Transverse colon (tissue), 4 donors: ENCODE measurements around the gene HMCN1.

Experiments
- POLR2AphosphoS5 ChIP-seq, 3 donors: sonication (generic); formaldehyde crosslinking; IDR thresholded peaks; one replicate each; pipeline ENCODE4 v1.6.1; 2016; ENCODE audit warnings: antibody characterized with exemption in 3 of 3
- TF ChIP-seq, protein P1 (sequence below), 5 experiments: fragments of 200-600 bp in 3 of 5; fragments of 450-650 bp in 2 of 5; sonication (generic) in 3 of 5; IDR thresholded peaks; 1 replicate in 2 of 5; 2 replicates in 3 of 5; pipeline ENCODE4 v1.5.1; 2016 to 2017; ENCODE audit warnings: antibody characterized with exemption in 5 of 5, inconsistent platforms in 3 of 5, mild to moderate bottlenecking in 2 of 5, moderate library complexity in 1 of 5

DNA sequence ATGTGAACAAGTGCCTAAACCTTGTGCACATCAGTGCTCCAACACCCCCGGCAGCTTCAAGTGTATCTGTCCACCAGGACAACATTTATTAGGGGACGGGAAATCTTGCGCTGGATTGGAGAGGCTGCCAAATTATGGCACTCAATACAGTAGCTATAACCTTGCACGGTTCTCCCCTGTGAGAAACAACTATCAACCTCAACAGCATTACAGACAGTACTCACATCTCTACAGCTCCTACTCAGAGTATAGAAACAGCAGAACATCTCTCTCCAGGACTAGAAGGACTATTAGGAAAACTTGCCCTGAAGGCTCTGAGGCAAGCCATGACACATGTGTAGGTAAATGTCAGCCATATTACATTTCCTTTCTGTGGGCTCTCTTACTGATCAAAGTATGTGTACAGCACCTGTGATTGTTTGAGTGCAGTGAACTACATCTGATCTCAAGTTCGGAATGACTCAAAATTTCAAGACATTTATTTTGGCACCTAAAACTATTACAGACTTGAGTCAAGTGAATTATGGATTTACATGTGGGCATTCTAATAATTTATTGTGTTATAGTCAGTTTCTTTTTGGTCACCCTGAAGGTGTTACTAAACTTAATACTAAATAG lies 444.3 kb downstream of the HMCN1 start:
- no peak for TF ChIP-seq POLR2AphosphoS5 (IDR thresholded peaks at IDR 0.05)
- TF ChIP-seq, protein P1, sequence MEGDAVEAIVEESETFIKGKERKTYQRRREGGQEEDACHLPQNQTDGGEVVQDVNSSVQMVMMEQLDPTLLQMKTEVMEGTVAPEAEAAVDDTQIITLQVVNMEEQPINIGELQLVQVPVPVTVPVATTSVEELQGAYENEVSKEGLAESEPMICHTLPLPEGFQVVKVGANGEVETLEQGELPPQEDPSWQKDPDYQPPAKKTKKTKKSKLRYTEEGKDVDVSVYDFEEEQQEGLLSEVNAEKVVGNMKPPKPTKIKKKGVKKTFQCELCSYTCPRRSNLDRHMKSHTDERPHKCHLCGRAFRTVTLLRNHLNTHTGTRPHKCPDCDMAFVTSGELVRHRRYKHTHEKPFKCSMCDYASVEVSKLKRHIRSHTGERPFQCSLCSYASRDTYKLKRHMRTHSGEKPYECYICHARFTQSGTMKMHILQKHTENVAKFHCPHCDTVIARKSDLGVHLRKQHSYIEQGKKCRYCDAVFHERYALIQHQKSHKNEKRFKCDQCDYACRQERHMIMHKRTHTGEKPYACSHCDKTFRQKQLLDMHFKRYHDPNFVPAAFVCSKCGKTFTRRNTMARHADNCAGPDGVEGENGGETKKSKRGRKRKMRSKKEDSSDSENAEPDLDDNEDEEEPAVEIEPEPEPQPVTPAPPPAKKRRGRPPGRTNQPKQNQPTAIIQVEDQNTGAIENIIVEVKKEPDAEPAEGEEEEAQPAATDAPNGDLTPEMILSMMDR (IDR thresholded peaks at IDR 0.05) = no peak
